ENCODE results near the gene AJM1.

- no peak for TF ChIP-seq CTCF (IDR thresholded peaks at IDR 0.05; ENCODE audit: low read depth, low read length)
- TF ChIP-seq MAX (IDR thresholded peaks at IDR 0.05; ENCODE audit: low read depth, low read length) = no peak
- no peak for TF ChIP-seq POLR2A (IDR thresholded peaks at IDR 0.05; ENCODE audit: extremely low read depth, insufficient read length)
- no peak for TF ChIP-seq MYC (IDR thresholded peaks at IDR 0.05; ENCODE audit: low read depth, low read length)
Measured at GRCh38 chr9:136875155-136875554, 32.9 kb downstream of the AJM1 start.

All from NB4 (cell line).